GM10248 (cell line): Measurements from ENCODE around the gene SPTB.

ENCODE experiments used
- CTCF ChIA-PET: fragments of 300-600 bp; sonication (Branson Sonifier 250); formaldehyde crosslinking; extraction: SDS; loops from one replicate; lab custom pipeline; 2021; ENCODE audit warnings: antibody characterized with exemption; lab: Yijun Ruan, JAX
- POLR2A ChIA-PET: fragments of 350-650 bp; sonication (Branson Sonifier 250); formaldehyde crosslinking; extraction: SDS; loops from one replicate; lab custom pipeline; 2020; ENCODE audit warnings: antibody characterized with exemption; lab: Yijun Ruan, JAX
- DNase-seq: peaks from one replicate; pipeline ENCODE4 v3.0.0; 2012; ENCODE audit errors: extremely low spot score
- TF ChIP-seq, protein P1 (sequence below): IDR thresholded peaks from 2 replicates; pipeline ENCODE4 v1.5.1; 2012; ENCODE audit warnings: mild to moderate bottlenecking, low read depth; ENCODE audit errors: extremely low read depth, missing control alignments, control extremely low read depth

The SPTB gene

DNA sequence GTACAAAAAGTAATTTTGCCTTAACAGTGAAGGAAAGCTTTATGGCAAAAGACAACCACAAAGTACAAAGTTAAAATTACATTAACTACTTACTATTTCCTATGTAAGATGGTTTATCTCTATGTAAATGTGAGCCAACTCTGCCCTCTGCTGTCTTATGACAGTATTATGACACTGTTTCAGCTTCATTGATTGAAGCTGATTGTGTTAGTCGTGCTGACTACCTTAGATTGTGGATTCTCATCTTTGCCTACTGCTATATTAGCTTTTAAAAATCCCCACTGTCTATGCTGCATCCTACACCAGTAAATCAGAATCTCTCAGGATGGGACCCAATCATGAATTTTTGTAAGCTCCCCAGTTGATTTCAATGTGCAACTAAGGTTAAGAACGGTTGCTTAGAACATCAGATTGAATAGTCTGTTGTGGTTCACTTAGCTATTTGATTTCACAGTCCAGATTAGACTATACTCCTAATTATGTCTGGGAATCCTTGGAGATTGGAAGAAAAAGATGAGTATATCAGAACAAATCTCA lies 12.2 kb upstream of the SPTB start:
- ChIA-PET POLR2A (no interaction called here), CTCF (interaction anchor here (0.6 to 6.3 kb wide), 51 partner anchors 10 to 547 kb away, joined by 3 to 203 read pairs (median 5); partner anchors contain the start of genes CHURC1, FNTB and SPTB)
- TF ChIP-seq, protein P1, sequence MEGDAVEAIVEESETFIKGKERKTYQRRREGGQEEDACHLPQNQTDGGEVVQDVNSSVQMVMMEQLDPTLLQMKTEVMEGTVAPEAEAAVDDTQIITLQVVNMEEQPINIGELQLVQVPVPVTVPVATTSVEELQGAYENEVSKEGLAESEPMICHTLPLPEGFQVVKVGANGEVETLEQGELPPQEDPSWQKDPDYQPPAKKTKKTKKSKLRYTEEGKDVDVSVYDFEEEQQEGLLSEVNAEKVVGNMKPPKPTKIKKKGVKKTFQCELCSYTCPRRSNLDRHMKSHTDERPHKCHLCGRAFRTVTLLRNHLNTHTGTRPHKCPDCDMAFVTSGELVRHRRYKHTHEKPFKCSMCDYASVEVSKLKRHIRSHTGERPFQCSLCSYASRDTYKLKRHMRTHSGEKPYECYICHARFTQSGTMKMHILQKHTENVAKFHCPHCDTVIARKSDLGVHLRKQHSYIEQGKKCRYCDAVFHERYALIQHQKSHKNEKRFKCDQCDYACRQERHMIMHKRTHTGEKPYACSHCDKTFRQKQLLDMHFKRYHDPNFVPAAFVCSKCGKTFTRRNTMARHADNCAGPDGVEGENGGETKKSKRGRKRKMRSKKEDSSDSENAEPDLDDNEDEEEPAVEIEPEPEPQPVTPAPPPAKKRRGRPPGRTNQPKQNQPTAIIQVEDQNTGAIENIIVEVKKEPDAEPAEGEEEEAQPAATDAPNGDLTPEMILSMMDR: peak; percentile 54
- peak; percentile 56 for DNase-seq

DNA sequence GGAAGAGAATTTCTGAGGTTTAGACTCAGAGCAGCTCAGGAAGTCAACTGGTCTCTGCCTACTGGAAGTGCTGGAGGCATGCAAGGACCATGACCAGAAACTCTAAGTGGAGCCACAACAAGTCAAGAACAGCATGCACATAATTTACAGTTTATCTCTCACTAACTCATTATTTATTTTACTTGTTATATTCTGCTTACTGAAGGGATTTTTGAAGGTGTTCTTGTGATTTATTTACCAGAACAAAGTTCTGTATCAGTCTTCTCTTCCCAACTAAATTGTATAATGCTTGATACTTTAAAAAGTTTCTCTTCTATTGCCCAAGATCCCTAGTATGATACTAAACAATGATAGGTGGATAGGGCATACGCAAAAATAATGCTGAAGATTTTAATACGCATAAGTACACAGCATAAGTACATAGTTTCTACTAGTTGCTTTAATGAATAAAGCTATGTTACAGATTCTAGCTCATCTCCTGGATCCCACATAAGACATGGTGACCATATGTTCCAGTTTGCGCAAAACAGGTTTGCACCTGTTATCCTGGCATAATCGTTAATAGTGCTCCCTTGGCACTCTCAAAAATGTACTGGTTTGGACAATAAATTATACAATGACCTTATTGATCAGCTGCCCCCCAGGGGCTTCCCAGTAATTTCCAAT lies 11.6 kb upstream of the SPTB start:
- ChIA-PET CTCF (interaction anchor here (0.6 to 6.3 kb wide), 48 partner anchors 11 to 546 kb away, joined by 3 to 203 read pairs (median 5); partner anchors contain the start of genes CHURC1, FNTB and SPTB), POLR2A (no interaction called here)
- no peak for DNase-seq
- TF ChIP-seq, protein P1: no peak

DNA sequence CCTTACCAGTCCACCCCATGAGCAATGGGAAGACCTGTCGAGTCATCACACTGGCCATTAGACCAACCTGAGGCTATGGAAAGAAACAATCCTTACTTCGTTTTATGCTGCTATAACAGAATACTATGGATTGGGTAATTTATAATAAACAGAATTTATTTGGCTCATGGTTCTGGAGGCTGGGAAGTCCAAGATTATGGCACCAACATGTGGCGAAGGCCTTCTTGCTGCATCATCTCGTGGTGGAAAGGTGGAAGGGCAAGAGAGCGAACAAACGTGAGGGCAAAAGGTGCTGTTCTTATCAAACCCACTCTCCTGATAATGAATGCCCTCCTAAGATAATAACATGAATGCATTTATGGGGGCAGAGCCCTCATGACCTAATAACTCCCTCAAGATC lies 9.6 kb upstream of the SPTB start:
- TF ChIP-seq, protein P1: no peak
- DNase-seq: no peak
- POLR2A ChIA-PET: no interaction called here
- CTCF ChIA-PET: interaction anchor here (1.5 to 6.3 kb wide), 5 partner anchors 10 to 128 kb away, joined by 5 to 203 read pairs (median 28); partner anchors contain the start of gene SPTB

DNA sequence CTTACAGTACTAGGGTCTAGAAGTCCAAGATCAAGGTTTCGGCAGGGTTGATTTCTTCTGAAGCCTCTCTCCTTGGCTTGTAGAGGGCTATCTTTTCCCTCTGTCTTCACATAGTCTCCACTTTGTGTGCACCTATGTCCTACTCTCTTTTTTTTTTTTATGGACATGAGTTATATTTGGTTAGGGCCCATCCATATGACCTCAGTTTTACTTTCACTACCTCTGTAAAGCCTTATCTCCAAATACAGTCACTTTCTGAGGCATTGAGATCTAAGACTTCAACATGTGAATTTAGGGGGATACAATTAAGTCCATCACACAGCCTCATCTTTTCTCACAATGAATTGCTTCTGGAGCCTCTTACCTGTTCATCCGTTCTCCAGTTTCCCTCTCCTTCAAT lies 5.9 kb upstream of the SPTB start:
- no peak for DNase-seq
- POLR2A ChIA-PET: no interaction called here
- TF ChIP-seq, protein P1: no peak
- CTCF ChIA-PET: no interaction called here

DNA sequence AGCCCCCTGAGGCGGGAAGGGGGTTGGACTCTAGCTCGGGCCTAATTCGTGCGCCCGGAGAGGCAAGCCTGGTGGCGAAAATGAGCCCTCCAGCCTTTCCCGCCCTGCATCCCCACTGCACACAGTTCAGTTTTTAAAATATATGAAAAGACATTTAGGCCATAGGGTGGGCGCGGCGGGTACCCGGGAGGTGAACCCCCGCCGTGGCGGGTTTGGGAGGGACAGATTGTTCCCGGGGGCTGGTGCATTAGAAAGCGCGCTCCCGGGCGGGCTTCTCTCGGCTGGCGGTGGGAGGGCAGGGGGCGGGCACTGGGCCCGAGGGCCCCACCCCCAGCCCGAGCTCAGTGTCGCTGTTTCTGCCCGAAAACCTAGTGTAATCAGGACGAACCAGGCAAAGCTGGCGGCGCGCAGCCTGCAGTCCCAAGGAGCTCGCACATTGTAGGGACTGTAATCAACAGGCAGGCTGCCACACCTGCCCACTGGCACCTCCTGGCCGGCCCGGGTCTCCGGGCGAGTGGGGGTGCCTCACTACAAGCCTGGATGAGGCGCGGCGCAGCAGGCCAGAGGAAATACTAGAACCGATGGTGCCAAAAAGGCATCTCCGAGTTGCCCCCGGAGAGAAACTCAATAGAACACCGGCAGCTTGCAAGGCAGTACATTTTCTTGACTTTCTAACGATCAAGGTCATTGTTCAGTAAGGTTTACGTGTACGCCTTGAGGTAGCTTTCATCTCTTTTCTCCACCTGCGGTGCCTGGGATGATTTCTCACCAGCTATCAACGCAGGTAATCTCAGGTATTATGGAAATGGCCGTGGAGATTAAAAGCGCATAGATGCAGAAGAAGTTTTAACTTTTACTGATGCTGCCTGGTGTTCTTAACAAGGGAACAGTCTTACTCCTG lies 764 bp upstream of the SPTB start:
- TF ChIP-seq, protein P1: no peak
- DNase-seq: peak; percentile 61
- ChIA-PET CTCF (interaction anchor here (1.1 to 7.1 kb wide), 5 partner anchors 10 to 57 kb away, joined by 3 to 93 read pairs (median 7); no protein-coding TSS in a partner anchor), POLR2A (no interaction called here)

DNA sequence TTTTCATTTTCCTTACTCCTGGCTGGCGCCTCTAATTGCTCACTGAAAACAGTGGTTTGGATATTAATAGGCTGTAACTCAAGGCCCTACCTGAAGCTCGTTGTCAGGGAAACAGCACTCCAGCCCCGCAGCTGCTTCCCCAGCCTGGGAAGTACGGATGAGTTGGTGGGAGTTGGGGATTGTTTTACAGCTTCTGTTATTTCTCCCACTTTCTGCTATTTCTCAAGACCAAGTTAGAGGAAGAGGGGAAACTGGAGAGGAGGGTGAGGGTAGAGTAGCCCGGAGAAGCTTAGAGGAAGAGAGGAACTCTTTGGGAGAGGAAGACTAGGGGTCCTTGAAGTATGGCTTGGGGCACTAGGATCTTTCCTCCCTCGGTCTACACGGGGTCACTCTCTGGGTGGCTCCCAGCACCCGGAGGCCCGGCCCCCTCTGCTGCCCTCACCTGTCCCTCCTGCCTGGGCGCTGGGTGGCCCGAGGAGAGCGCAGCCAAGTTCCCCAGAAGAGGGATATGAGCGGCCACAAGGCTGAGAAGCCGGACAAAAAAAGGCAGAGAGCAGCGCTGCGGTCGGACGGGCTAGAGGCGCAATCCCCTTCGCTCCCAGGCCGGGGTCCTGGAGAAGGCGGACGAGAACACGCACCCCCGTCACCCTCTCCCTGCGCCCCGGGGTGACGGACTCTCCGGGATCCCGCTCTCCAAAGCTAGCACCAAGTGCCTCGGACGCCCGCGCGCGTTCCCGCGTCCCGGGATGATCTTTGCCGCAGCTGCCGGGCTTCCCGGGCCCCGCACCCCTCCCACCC lies 671 bp downstream of the SPTB start:
- TF ChIP-seq, protein P1: no peak
- ChIA-PET POLR2A (interaction anchor here (0.6 kb wide), 1 partner anchor 232 kb away, joined by 3 read pairs; no protein-coding TSS in a partner anchor), CTCF (interaction anchor here (1.4 to 7.1 kb wide), 4 partner anchors 11 to 56 kb away, joined by 3 to 93 read pairs (median 6); no protein-coding TSS in a partner anchor)
- peak; percentile 15 for DNase-seq
